IPS-20b (cell line): ENCODE results near the gene REP15.

Experiments used
- H3K27ac ChIP-seq: one replicate; pipeline ENCODE4 v1.5.1; 2013; ENCODE audit warnings: low read length
- H3K27me3 ChIP-seq: 2 replicates; pipeline ENCODE4 v1.6.1; 2013; ENCODE audit warnings: mild to moderate bottlenecking, low read length, inconsistent platforms; ENCODE audit not compliant: insufficient read depth
- H3K36me3 ChIP-seq: 2 replicates; pipeline ENCODE4 v1.6.1; 2013; ENCODE audit warnings: low read depth, mild to moderate bottlenecking, inconsistent platforms, low read length, moderate library complexity; ENCODE audit not compliant: insufficient read depth
- H3K4me1 ChIP-seq: 2 replicates; pipeline ENCODE4 v1.6.1; 2013; ENCODE audit warnings: mild to moderate bottlenecking, control low read depth, inconsistent platforms, low read length, moderate library complexity; ENCODE audit not compliant: insufficient read depth
- H3K4me3 ChIP-seq: 2 replicates; pipeline ENCODE4 v1.5.1; 2013; ENCODE audit warnings: mild to moderate bottlenecking, low read length, inconsistent platforms
- H3K9ac ChIP-seq: 2 replicates; pipeline ENCODE4 v1.6.1; 2013; ENCODE audit warnings: low read depth, mild to moderate bottlenecking, inconsistent platforms, low read length, moderate library complexity
- H3K9me3 ChIP-seq: 2 replicates; pipeline ENCODE4 v1.6.1; 2013; ENCODE audit warnings: mild to moderate bottlenecking, low read depth, low read length, inconsistent platforms; ENCODE audit not compliant: insufficient read depth

Gene REP15

DNA sequence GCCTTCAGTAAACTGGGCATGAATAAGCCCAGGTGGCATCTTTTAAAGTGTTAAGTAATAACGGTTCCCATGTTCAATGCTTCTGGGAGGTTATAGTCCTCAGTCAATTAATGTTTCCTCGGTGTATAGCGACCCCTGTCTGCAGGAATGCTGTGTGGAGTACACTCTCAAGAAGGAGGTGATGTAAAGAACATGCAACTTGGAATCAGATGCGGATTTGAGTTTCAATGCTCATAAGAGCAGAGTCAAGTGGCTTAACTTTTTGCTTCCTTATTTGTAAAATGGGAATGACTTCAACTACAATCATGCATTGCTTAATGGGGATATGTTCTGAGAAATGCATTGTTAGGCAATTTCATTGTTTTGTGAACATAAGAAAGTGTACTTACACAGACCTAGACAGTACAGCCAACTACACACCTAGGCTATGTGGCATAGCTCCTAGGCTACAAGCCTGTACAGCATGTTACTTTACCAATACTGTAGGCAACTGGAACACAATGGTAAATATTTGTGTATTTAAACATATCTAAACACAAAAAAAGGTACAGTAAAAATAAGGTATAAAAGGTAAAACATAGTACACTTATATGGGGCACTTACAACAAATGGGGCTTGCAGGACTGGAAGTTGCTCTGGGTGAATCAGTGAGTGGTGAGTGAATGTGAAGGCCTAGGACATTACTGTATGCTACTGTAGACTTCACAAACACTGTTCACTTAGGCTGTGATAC lies 7.6 kb downstream of the REP15 start:
- no peak overlapping the region for H3K4me3 ChIP-seq
- H3K9ac ChIP-seq: no peak overlapping the region
- no peaks in the 10 kb centered on the region for H3K36me3 ChIP-seq
- H3K9me3 ChIP-seq: no peaks in the 10 kb centered on the region
- H3K27ac ChIP-seq: no peak overlapping the region
- H3K27me3 ChIP-seq: no peaks in the 10 kb centered on the region
- no peaks in the 10 kb centered on the region for H3K4me1 ChIP-seq

DNA sequence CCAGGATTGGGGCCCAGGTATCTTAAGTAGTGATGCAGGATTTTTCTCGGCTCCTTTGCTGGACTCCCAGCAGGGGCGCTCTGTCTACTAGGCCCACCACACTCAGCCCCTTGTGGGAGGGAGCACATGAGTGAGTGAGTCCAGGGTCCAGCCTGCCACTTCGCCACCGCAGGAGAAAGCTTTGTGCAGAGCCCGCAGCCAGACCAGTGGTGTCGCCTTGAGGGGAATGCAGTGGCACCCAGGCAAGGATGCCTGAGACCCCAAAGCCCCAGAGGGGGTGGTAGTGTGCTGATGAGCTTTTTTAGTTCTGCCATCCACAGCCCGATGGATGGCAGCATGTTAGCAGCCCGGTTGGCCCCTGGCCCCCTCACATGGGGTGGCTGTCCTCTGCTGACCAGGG lies 9.0 kb downstream of the REP15 start:
- no peaks in the 10 kb centered on the region for H3K36me3 ChIP-seq
- H3K9me3 ChIP-seq: no peaks in the 10 kb centered on the region
- no peak overlapping the region for H3K9ac ChIP-seq
- H3K27me3 ChIP-seq: no peaks in the 10 kb centered on the region
- no peak overlapping the region for H3K4me3 ChIP-seq
- no peak overlapping the region for H3K27ac ChIP-seq
- no peaks in the 10 kb centered on the region for H3K4me1 ChIP-seq

DNA sequence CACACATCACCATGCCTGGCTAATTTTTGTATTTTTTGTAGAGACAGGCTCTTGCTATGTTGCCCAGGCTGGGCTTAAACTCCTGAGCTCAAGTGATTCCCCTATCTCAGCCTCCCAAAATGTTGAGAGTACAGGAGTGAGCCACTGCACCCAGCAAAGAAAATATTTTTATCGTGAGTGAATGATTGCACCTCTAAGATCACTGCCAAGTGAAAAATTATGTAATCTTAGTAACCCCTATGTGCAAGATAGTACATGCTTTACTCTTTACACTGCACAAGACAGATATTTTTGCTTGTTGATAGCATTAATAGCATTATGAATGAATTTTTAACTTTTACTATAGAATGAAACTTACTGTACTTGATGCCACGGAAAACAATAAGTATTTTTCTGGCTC lies 11.0 kb downstream of the REP15 start:
- Histone ChIP-seq H3K4me1 (no peaks in the 10 kb centered on the region), H3K27me3 (no peaks in the 10 kb centered on the region), H3K27ac (no peak overlapping the region), H3K4me3 (no peak overlapping the region), H3K36me3 (no peaks in the 10 kb centered on the region), H3K9me3 (no peaks in the 10 kb centered on the region), H3K9ac (no peak overlapping the region)

DNA sequence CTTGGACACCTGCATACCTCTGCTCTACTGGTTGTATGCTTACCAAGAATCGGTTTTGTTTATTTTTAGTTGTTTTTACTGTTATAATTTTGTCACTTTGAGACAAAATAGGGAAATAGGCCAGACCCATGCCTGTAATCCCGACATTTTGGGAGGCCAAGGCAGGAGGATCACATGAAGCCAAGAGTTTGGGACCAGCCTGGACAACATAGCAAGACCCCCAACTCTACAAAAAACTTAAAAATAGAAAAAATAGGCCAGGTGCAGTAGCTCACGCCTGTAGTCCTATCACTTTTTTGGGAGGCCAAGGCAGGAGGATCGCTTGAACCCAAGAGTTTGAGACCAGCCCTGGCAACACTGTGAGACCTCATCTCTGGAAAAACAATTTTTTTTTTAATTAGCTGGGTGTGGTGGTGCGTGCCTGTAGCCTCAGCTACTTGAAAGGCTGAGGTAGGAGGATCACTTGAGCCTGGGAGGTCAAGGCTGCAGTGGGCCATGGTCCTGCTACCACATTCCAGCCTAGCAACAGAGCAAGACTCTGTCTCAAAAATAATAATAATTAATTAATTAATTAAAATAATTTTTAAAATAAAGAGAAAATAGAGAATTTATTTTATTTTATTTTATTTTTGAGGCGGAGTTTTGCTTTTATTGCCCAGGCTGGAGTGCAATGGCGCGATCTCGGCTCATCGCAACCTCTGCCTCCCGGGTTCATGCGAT lies 13.1 kb downstream of the REP15 start:
- Histone ChIP-seq H3K4me3 (peak overlapping the region; percentile 89; the same call in 1 of the 2 replicates), H3K36me3 (peaks cover 1% of the 10 kb centered on the region; the same call in 1 of the 2 replicates), H3K27me3 (no peaks in the 10 kb centered on the region), H3K27ac (no peak overlapping the region), H3K4me1 (no peaks in the 10 kb centered on the region), H3K9me3 (no peaks in the 10 kb centered on the region), H3K9ac (peak overlapping the region; percentile 91; the same call in 1 of the 2 replicates)

DNA sequence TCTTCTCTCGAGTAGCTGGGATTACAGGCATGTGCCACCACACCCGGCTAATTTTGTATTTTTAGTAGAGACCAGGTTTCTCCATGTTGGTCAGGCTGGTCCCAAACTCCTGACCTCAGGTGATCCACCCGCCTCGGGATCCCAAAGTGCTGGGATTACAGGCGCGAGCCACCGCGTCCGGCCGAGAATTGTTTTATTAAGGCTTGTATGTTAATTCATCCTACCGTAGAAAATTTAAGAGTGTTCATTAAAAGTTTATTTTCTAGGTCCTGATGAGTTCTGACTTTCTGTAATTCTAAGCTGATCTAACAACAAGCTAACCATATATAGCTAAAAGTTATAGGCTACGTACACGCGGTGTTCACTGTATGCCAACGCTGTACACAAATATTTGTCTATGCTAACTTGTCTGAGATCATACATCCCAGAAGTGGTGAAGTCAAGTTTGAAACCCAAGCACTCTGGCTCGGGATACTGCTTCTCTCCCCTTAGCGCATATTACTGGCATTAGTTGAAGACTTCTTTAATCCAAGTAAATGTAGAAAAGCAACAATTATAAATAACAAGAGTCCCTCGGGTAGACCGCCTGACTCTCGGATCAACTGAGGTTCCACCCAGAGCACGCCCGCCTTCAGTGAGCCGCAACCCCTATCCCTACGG lies 13.8 kb downstream of the REP15 start:
- Histone ChIP-seq H3K4me3 (peak overlapping the region; percentile 89), H3K36me3 (peaks cover 6% of the 10 kb centered on the region; the same call in 1 of the 2 replicates), H3K9me3 (no peaks in the 10 kb centered on the region), H3K27me3 (no peaks in the 10 kb centered on the region), H3K27ac (peak overlapping the region; percentile 60), H3K9ac (peak overlapping the region; percentile 91), H3K4me1 (no peaks in the 10 kb centered on the region)

DNA sequence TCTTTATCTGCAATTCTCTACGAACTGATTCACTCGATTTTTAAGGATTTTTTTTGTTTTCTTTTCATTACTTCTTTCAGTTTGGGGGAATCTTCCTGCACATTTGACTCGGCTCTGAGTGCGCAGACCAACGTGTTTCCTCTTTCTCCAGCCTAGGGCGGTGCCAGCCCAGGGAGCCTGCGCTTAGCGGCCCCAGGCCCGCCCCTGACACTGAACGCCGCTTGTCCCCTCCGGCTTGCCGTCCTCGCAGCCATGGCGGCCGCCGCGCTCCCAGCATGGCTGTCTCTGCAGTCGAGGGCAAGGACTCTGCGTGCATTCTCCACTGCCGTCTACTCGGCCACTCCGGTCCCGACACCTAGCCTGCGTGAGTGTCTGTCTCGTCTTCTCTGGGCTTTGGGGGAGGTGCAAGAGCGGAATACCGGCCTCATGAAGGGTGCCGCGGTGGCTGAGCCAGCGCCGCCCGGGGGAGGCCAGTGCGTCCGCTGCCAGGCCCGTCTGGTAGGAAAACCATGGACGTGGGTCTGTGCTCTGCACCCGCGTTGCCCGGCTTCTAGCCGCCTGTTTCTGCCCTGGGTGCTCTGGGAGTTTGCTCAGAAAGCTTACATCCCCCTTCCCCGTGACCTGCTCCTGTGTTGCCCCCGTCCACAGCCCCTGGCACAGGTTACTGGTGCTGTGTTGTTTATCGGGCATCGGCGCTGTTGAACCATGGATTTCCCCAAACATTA lies 14.5 kb downstream of the REP15 start, which contains the start of gene MRPS35:
Gene MRPS35, plus strand, starts transcription at position 241 of the 725 bp plus-strand sequence. Its CDS starts 12 bp downstream, at position 253.
- Histone ChIP-seq H3K4me1 (no peaks in the 10 kb centered on the region), H3K27ac (peak within 1 kb of the TSS; percentile 79), H3K9ac (peak within 1 kb of the TSS; percentile 91)

DNA sequence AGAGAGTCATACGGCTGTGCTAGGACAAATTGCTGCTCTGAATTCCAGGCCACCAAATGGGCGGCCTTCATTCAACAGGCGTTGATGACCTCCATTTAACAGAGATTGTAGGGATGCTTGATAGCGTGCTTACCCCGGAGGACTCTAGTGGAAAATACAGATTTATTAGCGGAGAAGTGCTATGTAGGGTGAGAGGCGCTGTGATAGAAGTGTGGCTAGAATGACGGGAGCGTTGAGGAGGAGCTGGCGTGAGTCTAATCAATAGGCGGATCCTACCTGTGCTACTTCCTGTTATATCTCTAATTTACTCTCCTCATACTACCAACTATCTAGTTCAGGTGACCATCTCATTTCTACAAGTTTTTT lies 15.1 kb downstream of the REP15 start:
- H3K27ac ChIP-seq: peak overlapping the region; percentile 19
- peak overlapping the region; percentile 89 for H3K4me3 ChIP-seq
- H3K9me3 ChIP-seq: no peaks in the 10 kb centered on the region
- H3K9ac ChIP-seq: peak overlapping the region; percentile 91
- H3K36me3 ChIP-seq: peaks cover 15% of the 10 kb centered on the region
- H3K4me1 ChIP-seq: no peaks in the 10 kb centered on the region
- H3K27me3 ChIP-seq: no peaks in the 10 kb centered on the region

More for the DNA sequence above, 14.5 kb downstream of the REP15 start, which contains the start of gene MRPS35:
- H3K36me3 ChIP-seq: peaks cover 11% of the 10 kb centered on the region
- H3K9me3 ChIP-seq: no peaks in the 10 kb centered on the region
- peak within 1 kb of the TSS; percentile 89 for H3K4me3 ChIP-seq
- H3K27me3 ChIP-seq: no peaks in the 10 kb centered on the region

DNA sequence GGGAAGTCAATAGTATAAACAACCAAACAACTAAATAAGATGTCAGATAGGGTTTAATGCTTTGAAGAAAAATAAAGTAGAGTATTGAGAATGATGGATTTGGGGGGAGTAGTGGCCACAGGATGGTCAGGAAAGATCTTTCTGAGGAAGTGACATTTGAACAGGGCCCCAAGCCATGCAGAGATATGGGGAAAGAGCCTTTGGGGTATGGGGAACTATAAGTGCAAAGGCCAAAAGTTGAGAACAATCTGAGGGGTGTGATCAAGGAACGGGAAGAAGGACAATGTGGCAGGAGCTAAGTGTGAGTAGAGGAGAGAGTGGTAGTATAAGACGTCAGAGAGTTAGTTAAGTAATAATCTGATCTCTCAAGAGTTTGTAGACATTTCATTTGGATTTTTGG lies 15.7 kb downstream of the REP15 start:
- no peak overlapping the region; the same call in 1 of the 2 replicates for H3K9ac ChIP-seq
- H3K4me1 ChIP-seq: no peaks in the 10 kb centered on the region
- peaks cover 22% of the 10 kb centered on the region for H3K36me3 ChIP-seq
- peak overlapping the region; percentile 89 for H3K4me3 ChIP-seq
- no peaks in the 10 kb centered on the region for H3K9me3 ChIP-seq
- H3K27me3 ChIP-seq: no peaks in the 10 kb centered on the region
- no peak overlapping the region for H3K27ac ChIP-seq

DNA sequence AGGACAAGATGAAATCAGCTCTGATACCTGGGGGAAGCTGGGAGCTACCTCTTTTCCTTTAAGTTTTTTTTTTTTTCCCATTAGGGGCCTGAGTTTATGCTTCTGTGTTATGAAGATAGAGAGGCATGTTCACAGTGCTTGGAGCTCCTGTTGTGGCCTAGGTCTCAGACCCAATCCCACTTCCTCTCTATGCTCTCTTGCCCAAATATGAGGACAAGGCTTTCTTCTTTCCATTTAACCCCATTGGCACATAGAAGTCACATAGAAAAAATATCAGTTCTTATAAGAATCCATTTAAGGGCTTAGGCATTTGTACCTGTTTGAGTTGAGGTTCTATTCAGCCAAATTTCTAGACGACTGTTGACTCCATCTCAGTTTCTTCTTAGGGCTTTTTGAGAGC lies 27.0 kb downstream of the REP15 start:
- no peaks in the 10 kb centered on the region for H3K27me3 ChIP-seq
- H3K4me3 ChIP-seq: no peak overlapping the region
- peaks cover 67% of the 10 kb centered on the region for H3K36me3 ChIP-seq
- no peak overlapping the region for H3K27ac ChIP-seq
- H3K9me3 ChIP-seq: no peaks in the 10 kb centered on the region
- no peak overlapping the region for H3K9ac ChIP-seq
- no peaks in the 10 kb centered on the region for H3K4me1 ChIP-seq

DNA sequence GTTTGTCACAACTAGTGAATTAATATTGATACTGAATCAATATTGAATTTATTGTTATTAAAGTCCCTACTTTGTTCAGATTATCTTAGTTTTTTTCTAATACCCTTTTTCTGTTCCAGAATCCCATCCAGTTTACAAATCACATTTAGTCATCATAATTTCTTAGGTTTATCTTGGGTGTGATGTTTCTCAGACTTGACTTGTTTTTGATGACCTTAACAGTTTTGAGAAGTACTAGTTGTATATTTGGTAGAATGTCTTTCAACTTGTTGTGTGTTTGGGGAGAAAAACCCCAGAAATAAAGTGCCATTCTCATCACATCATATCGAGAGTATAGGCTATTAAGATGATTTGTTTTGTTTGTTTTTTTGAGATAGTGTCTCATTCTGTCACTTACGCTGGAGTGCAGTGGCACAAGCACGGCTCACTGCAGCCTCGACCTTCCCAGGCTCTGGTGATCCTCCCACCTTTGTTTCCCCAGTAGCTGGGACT lies 33.9 kb downstream of the REP15 start:
- no peak overlapping the region for H3K27ac ChIP-seq
- H3K4me1 ChIP-seq: no peaks in the 10 kb centered on the region
- H3K9me3 ChIP-seq: no peaks in the 10 kb centered on the region
- H3K27me3 ChIP-seq: no peaks in the 10 kb centered on the region
- H3K4me3 ChIP-seq: no peak overlapping the region
- peaks cover 34% of the 10 kb centered on the region for H3K36me3 ChIP-seq
- H3K9ac ChIP-seq: no peak overlapping the region

DNA sequence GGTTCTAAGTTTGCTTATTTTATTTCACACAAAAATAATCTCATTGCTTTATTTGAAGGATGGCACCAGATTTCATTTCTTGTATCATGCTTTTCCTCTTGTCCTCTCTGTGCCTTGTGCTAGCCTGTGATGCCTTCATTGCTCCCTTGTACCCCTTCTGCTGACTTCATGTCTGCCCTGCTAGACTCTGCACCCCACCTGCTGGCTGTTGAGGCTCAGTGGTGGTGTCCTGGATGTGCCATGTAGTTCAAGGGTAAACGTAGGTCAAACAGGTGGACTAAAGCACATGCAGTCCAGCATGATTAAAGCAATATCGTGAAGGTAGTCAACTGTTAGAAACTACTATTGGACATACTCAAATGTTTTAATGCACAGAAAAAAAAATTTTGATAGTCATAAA lies 36.0 kb downstream of the REP15 start:
- H3K27ac ChIP-seq: no peak overlapping the region
- H3K27me3 ChIP-seq: no peaks in the 10 kb centered on the region
- no peaks in the 10 kb centered on the region for H3K9me3 ChIP-seq
- H3K4me1 ChIP-seq: no peaks in the 10 kb centered on the region
- peaks cover 28% of the 10 kb centered on the region for H3K36me3 ChIP-seq
- H3K4me3 ChIP-seq: no peak overlapping the region
- H3K9ac ChIP-seq: no peak overlapping the region
